ENCODE data around the gene DDX24.

The DDX24 gene

GRCh38 chr14:94010625-94011024 lies 70.4 kb downstream of the DDX24 start:
- DNase-seq (ENCODE audit: low read depth in 2 of 2), result no peak

DNA sequence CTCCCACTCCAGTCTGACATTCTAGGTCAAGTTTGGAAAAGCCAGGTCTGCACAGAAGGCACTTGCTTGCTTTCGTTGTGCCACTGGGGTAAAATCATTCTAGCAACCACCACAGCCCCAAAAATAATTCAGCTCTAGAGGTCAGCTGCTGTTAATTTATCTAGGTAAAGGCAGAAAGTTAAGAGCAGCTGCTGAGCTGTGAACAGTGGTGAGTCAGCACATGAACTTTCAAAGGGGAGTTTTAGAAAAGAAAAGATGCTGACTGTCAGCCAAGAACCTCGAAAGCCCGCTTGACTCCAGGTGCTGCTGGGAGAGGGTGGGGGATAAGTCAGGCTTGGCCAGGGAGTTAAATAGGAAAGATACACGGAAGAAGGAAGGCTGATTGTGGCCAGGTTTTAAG lies 71.2 kb downstream of the DDX24 start:
- DNase-seq (ENCODE audit: low read depth in 2 of 2), result no peak

- DNase-seq (ENCODE audit: low read depth in 2 of 2), result no peak
Measured at GRCh38 chr14:94008234-94008633, 72.8 kb downstream of the DDX24 start.

DNA sequence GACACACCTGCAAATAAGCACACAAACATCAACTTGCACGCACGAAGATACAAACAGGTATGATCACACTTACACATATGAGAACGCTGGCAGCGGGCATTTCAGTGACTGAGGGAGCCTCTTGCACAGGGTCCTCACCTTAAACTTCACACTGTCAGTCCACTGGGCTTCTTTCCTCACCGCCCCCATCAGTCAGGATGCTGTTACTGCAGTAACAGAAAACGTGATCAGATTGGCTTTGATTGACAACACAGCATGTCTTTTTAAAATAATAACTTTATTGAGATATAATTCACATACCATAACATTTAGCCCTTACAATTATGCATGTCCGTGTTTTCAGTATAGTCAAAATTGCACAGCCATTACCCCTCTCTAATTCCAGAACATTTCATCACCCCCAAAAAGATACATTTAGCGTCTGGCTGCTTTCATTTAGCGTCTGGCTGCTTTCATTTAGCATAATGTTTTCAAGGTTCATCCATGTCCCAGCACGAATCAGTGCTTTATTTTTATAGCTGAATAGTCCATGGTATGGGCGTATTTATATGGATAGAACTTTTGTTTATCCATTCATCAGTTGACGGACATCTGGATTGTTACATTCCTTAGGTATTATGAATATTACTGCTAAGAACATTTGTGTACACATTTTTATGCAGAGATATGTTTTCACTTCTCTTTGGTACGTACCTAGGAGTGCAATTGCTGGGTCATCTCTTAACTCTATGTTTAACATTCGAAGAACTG lies 75.5 kb downstream of the DDX24 start:
- DNase-seq (ENCODE audit: low read depth in 2 of 2), result no peak

DNA sequence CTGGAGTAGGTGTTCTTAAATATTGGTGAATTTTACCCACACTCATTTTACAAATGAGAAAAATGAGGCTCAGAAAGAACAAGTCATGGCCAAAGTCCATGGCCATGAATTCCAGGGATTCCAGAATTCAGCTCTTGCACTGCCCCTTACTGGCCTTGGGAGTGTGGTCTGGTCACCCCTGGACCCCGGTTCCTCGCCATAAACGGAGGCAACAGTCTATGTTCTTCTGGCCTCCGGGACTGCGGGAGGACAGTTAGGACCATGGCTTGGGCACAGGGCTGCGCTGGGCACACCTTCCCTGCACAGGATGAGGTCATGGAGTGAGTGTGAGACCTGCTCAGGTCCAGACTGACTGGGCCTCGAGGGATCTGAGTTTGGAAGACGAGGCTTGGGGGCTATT lies 77.0 kb downstream of the DDX24 start:
- DNase-seq (ENCODE audit: low read depth in 2 of 2), result no peak

GRCh38 chr14:94003397-94003796 lies 77.6 kb downstream of the DDX24 start:
- no peak for DNase-seq (ENCODE audit: low read depth in 2 of 2)

GRCh38 chr14:94001501-94002396 lies 79.3 kb downstream of the DDX24 start:
- DNase-seq (ENCODE audit: low read depth in 2 of 2), result peak; percentile 44 to 48

GRCh38 chr14:94001016-94001415 lies 80.0 kb downstream of the DDX24 start:
- DNase-seq (ENCODE audit: low read depth in 2 of 2), result no peak

DNA sequence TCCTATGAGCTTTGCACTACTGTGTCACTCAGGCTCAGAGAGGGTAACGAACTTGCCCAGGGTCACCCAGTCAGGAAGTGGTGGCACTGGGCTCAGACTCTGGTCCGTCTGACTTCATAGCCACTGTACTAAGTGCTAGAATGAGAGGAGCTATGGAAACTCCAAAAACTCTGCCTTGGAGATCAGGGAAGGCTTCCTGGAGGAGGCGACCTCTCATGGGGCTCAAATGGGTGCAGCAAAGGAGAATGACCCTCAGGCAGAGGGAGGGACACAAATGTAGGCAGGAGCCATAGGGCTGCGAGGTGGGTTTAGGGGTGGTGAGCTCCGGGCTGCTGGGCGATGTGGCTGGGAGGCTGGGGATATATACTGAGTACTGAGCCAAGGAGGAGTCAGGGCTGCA lies 80.7 kb downstream of the DDX24 start:
- DNase-seq (ENCODE audit: low read depth in 2 of 2), result no peak

GRCh38 chr14:93999573-93999972 lies 81.4 kb downstream of the DDX24 start:
- DNase-seq (ENCODE audit: low read depth in 2 of 2), result no peak

DNA sequence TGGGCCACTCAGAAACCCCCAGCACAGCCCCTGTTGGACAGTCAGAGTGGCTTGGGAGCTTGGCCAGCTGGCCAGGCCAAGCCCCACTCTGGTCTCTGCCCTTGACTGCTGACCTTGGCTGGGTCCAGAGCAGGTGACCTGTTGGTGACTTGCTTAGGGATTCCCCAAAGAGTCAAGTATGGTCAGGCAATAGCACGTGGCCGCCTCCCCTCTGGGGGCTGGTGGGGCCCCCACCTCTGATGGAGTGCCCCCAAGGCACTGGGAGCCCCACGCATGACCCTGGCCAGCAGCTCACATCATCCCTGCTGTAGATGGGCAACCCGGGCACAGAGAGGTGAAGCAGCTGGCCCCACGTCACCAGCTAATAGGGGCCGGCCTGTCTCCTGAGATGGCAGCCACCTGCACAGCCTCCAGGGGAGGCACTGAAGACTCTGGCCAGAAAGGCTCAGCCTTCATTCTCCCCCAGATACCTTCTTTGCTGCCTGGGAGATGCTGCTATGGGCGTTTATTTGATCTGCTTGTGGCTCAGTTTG lies 82.1 kb downstream of the DDX24 start:
- no peak for DNase-seq (ENCODE audit: low read depth in 2 of 2)
